Measurements from ENCODE around the gene HDAC9. TPM values are rescaled to one million over a fixed set of nuclear protein-coding genes. Genes with fewer than 3 reads are reported as not detected.

HDAC9 gene
- total RNA-seq, 6 donors from 2014 or later, result 8.4 to 23.1 (median 10.4) TPM

DNA sequence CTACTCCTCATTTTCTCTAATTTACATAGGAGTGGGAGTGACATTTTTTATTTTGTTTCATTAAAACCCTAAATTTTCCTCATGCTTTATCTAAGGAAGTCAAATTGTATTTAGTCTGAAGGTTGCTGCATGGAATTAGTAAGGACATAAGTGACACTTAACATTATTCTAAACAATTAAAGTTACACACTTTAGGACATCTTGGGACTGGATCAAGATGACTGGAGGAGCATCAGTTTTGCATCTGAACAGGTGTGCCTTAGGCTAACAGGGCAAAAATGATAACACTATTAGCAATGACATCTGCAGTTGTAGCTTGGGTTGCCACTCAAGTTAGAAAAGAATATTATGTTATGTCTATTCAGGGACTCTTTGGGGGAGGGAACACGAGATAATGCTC lies 199.4 kb downstream of the HDAC9 start:
- 79 to 86% methylated on average over 1 of the region's 1 CpG for WGBS, 2 donors
- Histone ChIP-seq H3K36me3 (no peaks in the 10 kb centered on the region), H3K4me1 (no peaks in the 10 kb centered on the region), H3K4me3 (no peak overlapping the region), H3K27me3 (no peaks in the 10 kb centered on the region), H3K9me3 (no peaks in the 10 kb centered on the region), H3K27ac (no peak overlapping the region)
- DNase-seq (no peak), ATAC-seq (ENCODE audit: low FRiP score in 2 of 2) (no peak)
- TF ChIP-seq, protein P1, sequence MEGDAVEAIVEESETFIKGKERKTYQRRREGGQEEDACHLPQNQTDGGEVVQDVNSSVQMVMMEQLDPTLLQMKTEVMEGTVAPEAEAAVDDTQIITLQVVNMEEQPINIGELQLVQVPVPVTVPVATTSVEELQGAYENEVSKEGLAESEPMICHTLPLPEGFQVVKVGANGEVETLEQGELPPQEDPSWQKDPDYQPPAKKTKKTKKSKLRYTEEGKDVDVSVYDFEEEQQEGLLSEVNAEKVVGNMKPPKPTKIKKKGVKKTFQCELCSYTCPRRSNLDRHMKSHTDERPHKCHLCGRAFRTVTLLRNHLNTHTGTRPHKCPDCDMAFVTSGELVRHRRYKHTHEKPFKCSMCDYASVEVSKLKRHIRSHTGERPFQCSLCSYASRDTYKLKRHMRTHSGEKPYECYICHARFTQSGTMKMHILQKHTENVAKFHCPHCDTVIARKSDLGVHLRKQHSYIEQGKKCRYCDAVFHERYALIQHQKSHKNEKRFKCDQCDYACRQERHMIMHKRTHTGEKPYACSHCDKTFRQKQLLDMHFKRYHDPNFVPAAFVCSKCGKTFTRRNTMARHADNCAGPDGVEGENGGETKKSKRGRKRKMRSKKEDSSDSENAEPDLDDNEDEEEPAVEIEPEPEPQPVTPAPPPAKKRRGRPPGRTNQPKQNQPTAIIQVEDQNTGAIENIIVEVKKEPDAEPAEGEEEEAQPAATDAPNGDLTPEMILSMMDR (IDR thresholded peaks at IDR 0.05), result no peak
- TF ChIP-seq POLR2AphosphoS5 (IDR thresholded peaks at IDR 0.05), result no peak
- TF ChIP-seq POLR2A (IDR thresholded peaks at IDR 0.05), result no peak
- TF ChIP-seq EP300 (IDR thresholded peaks at IDR 0.05), result no peak

DNA sequence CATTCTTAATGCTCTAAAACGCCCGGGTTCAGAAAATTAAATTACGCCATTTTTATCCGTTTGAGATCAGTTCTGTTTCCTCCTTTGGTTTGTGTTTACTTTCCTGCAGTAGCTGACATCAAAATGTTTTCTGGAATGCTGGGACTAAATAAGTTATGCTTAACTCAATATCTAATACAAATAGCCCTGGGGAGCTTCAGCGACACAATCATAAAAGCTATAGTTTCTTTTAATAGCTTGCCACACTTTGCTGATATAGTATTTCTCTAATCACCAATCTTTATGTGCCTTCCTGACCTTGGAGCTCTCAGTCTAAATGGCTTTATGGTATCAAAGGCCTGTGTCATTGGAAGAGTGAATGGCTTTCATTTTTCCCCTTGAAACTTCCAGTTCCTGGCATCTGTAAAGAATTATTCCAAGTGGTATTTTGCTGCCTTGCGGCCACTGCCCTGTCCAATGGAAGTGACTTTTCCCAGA lies 202.7 kb downstream of the HDAC9 start:
- Histone ChIP-seq H3K4me3 (no peak overlapping the region), H3K27me3 (no peaks in the 10 kb centered on the region), H3K4me1 (no peaks in the 10 kb centered on the region), H3K9me3 (no peaks in the 10 kb centered on the region), H3K27ac (no peak overlapping the region), H3K36me3 (no peaks in the 10 kb centered on the region)
- DNase-seq (no peak), ATAC-seq (ENCODE audit: low FRiP score in 2 of 2) (no peak)
- 77 to 84% methylated on average over 6 of the region's 6 CpGs for WGBS, 2 donors
- TF ChIP-seq, protein P1 (IDR thresholded peaks at IDR 0.05), result no peak
- TF ChIP-seq POLR2A (IDR thresholded peaks at IDR 0.05) (no peak), POLR2AphosphoS5 (IDR thresholded peaks at IDR 0.05) (no peak), EP300 (IDR thresholded peaks at IDR 0.05) (no peak)

DNA sequence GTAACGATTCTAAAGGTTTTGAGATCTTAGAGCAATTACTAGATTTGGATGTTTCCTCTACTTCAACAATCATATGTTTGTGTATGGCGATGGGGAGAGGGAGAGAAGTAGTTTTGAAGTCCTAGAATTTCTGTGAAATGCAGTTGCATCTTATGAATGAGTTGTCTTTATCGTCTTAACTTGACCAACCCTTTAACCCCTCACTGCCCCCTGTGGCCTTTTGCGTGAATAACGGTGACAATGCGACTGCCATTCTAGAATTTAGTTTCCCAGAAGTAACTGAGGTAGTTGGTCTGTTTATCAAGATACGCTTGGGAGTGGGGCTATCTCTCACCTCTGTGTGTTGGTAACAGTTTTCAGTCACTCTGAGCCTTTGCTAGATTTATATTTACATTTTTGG lies 204.6 kb downstream of the HDAC9 start:
- TF ChIP-seq, protein P1 (IDR thresholded peaks at IDR 0.05), result no peak
- TF ChIP-seq POLR2A (IDR thresholded peaks at IDR 0.05) (no peak), EP300 (IDR thresholded peaks at IDR 0.05) (no peak), POLR2AphosphoS5 (IDR thresholded peaks at IDR 0.05) (no peak)
- H3K27ac ChIP-seq, result no peak overlapping the region
- no peak overlapping the region for H3K4me3 ChIP-seq
- no peaks in the 10 kb centered on the region for H3K4me1 ChIP-seq
- 86 to 89% methylated on average over 7 of the region's 7 CpGs for WGBS, 2 donors
- H3K27me3 ChIP-seq, result no peaks in the 10 kb centered on the region
- no peaks in the 10 kb centered on the region for H3K36me3 ChIP-seq
- no peaks in the 10 kb centered on the region for H3K9me3 ChIP-seq
- ATAC-seq (ENCODE audit: low FRiP score in 2 of 2), result no peak
- no peak for DNase-seq

DNA sequence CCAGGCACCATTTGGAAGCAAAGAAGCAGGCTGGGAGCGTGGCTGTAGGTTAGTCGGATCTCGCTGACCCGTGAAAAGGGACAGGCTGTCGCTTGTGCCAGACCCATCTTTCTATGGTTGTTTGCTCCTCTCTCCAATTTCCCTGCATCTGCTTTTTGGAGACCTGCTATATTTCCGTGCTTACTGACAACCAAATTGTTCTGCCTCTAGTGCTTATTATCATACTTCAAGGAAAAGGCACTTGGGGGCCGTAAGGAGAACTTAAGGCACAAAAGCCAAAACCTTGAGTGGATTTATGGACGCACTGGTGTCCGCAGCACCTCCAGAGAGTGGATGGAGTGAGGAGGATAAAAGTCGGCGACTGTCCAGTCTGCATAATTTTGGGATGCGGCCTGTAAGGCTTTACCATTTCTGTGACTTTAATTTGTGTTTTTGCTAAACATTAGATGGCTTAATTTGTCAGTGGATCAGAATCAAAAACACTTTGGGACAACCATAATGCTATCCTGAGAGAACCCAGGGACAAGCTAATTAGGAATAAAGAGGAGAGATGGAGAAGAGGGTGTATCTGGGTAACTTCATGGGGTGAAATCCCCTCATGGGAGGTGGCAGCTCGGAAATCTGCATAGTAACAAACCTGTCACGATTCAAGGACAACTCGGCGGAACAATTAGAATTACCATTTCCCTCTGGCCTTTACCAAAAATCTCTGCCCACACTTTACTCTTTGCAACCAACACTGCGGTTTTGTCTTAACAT lies 206.7 kb downstream of the HDAC9 start:
- ATAC-seq (ENCODE audit: low FRiP score in 2 of 2) (no peak), DNase-seq (no peak)
- no peak overlapping the region for H3K4me3 ChIP-seq
- H3K36me3 ChIP-seq, result no peaks in the 10 kb centered on the region
- no peaks in the 10 kb centered on the region for H3K4me1 ChIP-seq
- TF ChIP-seq EP300 (IDR thresholded peaks at IDR 0.05) (no peak), POLR2AphosphoS5 (IDR thresholded peaks at IDR 0.05) (no peak), POLR2A (IDR thresholded peaks at IDR 0.05) (no peak)
- TF ChIP-seq, protein P1 (IDR thresholded peaks at IDR 0.05), result no peak
- 89 to 90% methylated on average over 17 of the region's 17 CpGs for WGBS, 2 donors
- no peaks in the 10 kb centered on the region for H3K9me3 ChIP-seq
- H3K27me3 ChIP-seq, result no peaks in the 10 kb centered on the region
- H3K27ac ChIP-seq, result no peak overlapping the region

DNA sequence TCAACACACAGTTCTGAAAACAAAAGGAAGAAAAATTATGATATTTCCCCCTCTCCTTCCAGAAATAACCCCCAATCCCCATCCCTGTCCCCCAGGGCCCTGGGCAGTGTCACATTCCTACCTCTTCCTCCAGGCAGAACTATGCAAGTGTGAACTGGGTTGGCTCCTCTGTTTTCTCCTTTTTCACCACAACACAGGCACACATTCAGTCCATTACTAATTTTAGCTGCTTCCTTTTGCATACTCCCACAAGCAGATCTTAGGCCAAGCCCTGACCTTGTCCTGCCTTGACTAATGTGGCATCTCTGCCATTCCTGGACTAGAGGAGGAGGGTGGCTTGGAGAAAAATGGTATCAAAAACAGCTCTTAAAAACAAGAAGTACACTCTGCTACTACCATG lies 208.1 kb downstream of the HDAC9 start:
- no peak for DNase-seq
- no peaks in the 10 kb centered on the region for H3K4me1 ChIP-seq
- H3K27ac ChIP-seq, result no peak overlapping the region
- H3K36me3 ChIP-seq, result no peaks in the 10 kb centered on the region
- TF ChIP-seq POLR2AphosphoS5 (IDR thresholded peaks at IDR 0.05) (no peak), EP300 (IDR thresholded peaks at IDR 0.05) (no peak), POLR2A (IDR thresholded peaks at IDR 0.05) (no peak)
- TF ChIP-seq, protein P1 (IDR thresholded peaks at IDR 0.05), result no peak
- no peaks in the 10 kb centered on the region for H3K27me3 ChIP-seq
- no peak overlapping the region for H3K4me3 ChIP-seq
- no peak for ATAC-seq (ENCODE audit: low FRiP score in 2 of 2)
- no peaks in the 10 kb centered on the region for H3K9me3 ChIP-seq
